K562 (cell line): ENCODE data around the gene AIFM3. TPM values are rescaled to one million over a fixed set of nuclear protein-coding genes. Genes with fewer than 3 reads are reported as not detected.

Experiments
- BCOR ChIP-seq: fragments of 450-650 bp; IDR thresholded peaks from 2 replicates; pipeline ENCODE4 v1.6.1; 2016
- CBX1 ChIP-seq: sonication (generic); IDR thresholded peaks from 2 replicates; pipeline ENCODE4 v1.6.1; 2016; ENCODE audit warnings: antibody characterized with exemption, low read depth, mild to moderate bottlenecking
- CCNT2 ChIP-seq: IDR thresholded peaks from 2 replicates; pipeline ENCODE4 v1.6.1; 2011; ENCODE audit warnings: borderline replicate concordance, low read depth, mild to moderate bottlenecking, moderate library complexity, mixed read lengths, low read length; ENCODE audit not compliant: insufficient read length; ENCODE audit errors: extremely low read depth
- CEBPZ ChIP-seq: fragments of 150-350 bp; IDR thresholded peaks from 2 replicates; pipeline ENCODE4 v1.6.1; 2014; ENCODE audit warnings: low read depth, mild to moderate bottlenecking, low read length, borderline replicate concordance
- DPF2 ChIP-seq: fragments of 450-650 bp; IDR thresholded peaks from 2 replicates; pipeline ENCODE4 v1.6.1; 2016
- GABPA ChIP-seq: fragments of 200-800 bp; sonication (Bioruptor generic); conservative IDR thresholded peaks from 2 replicates; pipeline ENCODE4 v1.6.1; 2016; ENCODE audit warnings: low read depth, missing genetic modification characterization, missing compliant biosample characterization
- GTF2B ChIP-seq: IDR thresholded peaks from 2 replicates; pipeline ENCODE4 v1.6.1; 2011; ENCODE audit not compliant: insufficient read length; ENCODE audit errors: extremely low read depth
- HNRNPH1 ChIP-seq: fragments of 200-400 bp; formaldehyde crosslinking; optimal IDR thresholded peaks from 2 replicates; pipeline ENCODE3; 2017; ENCODE audit warnings: low read depth, mild to moderate bottlenecking, low read length, moderate library complexity
- MBD2 ChIP-seq: sonication (generic); IDR thresholded peaks from 2 replicates; pipeline ENCODE4 v1.6.1; 2016; ENCODE audit warnings: low read depth, borderline replicate concordance
- MCM3 ChIP-seq: fragments of 450-650 bp; IDR thresholded peaks from 2 replicates; pipeline ENCODE4 v1.6.1; 2016
- MTA1 ChIP-seq: fragments of 450-650 bp; IDR thresholded peaks from 2 replicates; pipeline ENCODE4 v1.6.1; 2017; ENCODE audit warnings: borderline replicate concordance
- NFE2L1 ChIP-seq: fragments of 450-650 bp; IDR thresholded peaks from 2 replicates; pipeline ENCODE4 v1.6.1; 2016; ENCODE audit warnings: missing genetic modification characterization, low read depth, mild to moderate bottlenecking, missing compliant biosample characterization, moderate library complexity, borderline replicate concordance
- SMARCA4 ChIP-seq: fragments of 450-650 bp; IDR thresholded peaks from 2 replicates; pipeline ENCODE4 v1.6.1; 2016
- TFE3 ChIP-seq: fragments of 450-650 bp; formaldehyde crosslinking; IDR thresholded peaks from 2 replicates; pipeline ENCODE4 v1.4.0; 2020; ENCODE audit warnings: mild to moderate bottlenecking, mixed read lengths
- WHSC1 ChIP-seq: IDR thresholded peaks from one replicate; pipeline ENCODE4 v1.6.1; 2012; ENCODE audit warnings: low read length, control low read depth, inconsistent platforms
- YY1 ChIP-seq, 3 experiments: IDR thresholded peaks; 2 replicates each; pipeline ENCODE4 v1.6.1; 2011; ENCODE audit warnings: low read length in 2 of 3, mild to moderate bottlenecking in 2 of 3, moderate library complexity in 2 of 3, borderline replicate concordance in 1 of 3, control low read depth in 1 of 3, low read depth in 1 of 3; ENCODE audit not compliant: insufficient read depth in 3 of 3, insufficient replicate concordance in 2 of 3, control insufficient read depth in 1 of 3, insufficient read length in 1 of 3; ENCODE audit errors: extremely low read depth in 1 of 3
- ZFP36 ChIP-seq: fragments of 150-350 bp; IDR thresholded peaks from 2 replicates; pipeline ENCODE4 v1.6.1; 2018; ENCODE audit warnings: low read length, low read depth; ENCODE audit not compliant: partially characterized antibody
- ZNF511 ChIP-seq: sonication (generic); formaldehyde crosslinking; IDR thresholded peaks from 2 replicates; pipeline ENCODE4 v1.8.0; 2022; ENCODE audit warnings: mild to moderate bottlenecking, missing genetic modification reagents
- polyA plus RNA-seq, 8 experiments: library from polyadenylated mRNA; depleted of rRNA in 4 of 8; stranded (reverse) in 5 of 8; unstranded in 3 of 8; fragments of >200 nt; fragmentation: Nextera tagmentation in 2 of 8; fragmentation: Illumina TruSeq in 1 of 8; extraction: Ambion mirVana in 2 of 8; extraction: Trizol in 1 of 8; gene quantifications; 2 replicates each; pipeline versions ENCODE4 v1.2.1 to v1.2.3, GENCODE V29; 2011 to 2014; ENCODE audit warnings: inconsistent platforms in 1 of 8, missing spikeins in 1 of 8
- total RNA-seq, 7 experiments: library from RNA; depleted of rRNA in 6 of 7; stranded (reverse); fragments of >200 nt in 6 of 7; fragmentation: Illumina TruSeq in 2 of 7; extraction: Trizol in 2 of 7; gene quantifications; 2 replicates each; pipeline versions ENCODE4 v1.2.1 to v1.2.3, GENCODE V29; 2011 to 2021; ENCODE audit warnings: low replicate concordance in 1 of 7

Gene AIFM3
- total and polyA plus RNA-seq, 9 of the 15 experiments (the other 6 are each of a cell fraction or from before 2014, with no cell fraction given) = 0.03 to 0.20 (median 0.07) TPM; not detected in 1

- TF ChIP-seq CEBPZ (0 out of 2 replicates have a peak, but pooled peaks have one; percentile 9), ZNF511 (CRISPR knock-in tag) (no peak), MTA1 (no peak), MBD2 (no peak), TFE3 (CRISPR knock-in tag) (no peak), BCOR (no peak), CBX1 (no peak), SMARCA4 (no peak), MCM3 (no peak), WHSC1 (peak; percentile 90), NFE2L1 (no peak), CCNT2 (no peak), GABPA (tag) (no peak), ZFP36 (no peak), DPF2 (no peak), HNRNPH1 (no peak), YY1 (IDR thresholded peaks at IDR 0.05; ENCODE audit: borderline replicate concordance in 1 of 3, control insufficient read depth in 1 of 3, extremely low read depth in 1 of 3, insufficient read depth in 3 of 3, insufficient read length in 1 of 3, insufficient replicate concordance in 2 of 3, low read depth in 1 of 3, low read length in 2 of 3) (peak in 1 of 3 experiments; percentile 45), GTF2B (no peak)
Observed at GRCh38 chr22:21014202-21014725, 47.2 kb downstream of the AIFM3 start (continued).
